GM12875 (cell line): ENCODE results near the gene SRGAP2B.
"Not testable (repeated sequence)": the region's sequence is repeated elsewhere in the genome, so short reads cannot be mapped to it uniquely, and the experiment has no call there.

Source experiments
- H3K4me3 ChIP-seq: one replicate; pipeline ENCODE4 v1.5.1; 2011; ENCODE audit warnings: low read depth, low read length, control low read depth

Gene SRGAP2B

DNA sequence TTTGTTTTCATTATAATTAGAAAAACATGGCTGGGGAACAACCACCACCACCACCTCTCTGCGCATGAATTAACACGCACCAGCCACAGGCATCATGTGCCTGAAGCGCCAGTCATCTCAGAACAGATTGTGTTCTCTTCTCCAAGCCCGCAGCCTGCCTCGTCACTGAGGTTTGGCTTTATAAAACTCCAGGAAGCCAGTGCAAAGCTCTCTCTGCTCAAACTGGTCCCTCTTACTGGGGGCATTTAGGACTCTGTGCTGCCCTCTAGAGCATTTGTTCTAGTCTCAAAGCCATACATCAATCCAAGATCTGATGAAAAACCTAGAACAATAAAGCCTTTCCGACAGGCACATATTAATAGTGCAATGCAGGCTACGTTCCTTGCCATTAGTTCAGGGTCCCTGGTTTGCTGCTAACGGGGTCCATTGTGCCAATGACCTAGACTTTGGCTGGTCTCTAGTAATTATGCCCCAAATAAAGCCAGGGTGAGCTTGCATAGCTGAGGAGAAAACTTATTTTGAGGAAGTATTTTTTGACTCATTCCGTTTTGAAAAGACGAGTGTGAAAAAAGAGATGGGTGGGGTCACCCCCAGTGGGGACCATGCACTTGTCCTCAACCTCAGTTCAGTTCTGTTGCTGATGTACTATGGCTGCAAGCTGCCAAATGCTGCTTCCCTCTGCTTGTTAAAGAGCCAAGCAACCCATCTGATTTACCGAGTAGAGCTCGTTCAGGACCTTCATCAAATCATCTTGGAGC lies 181.0 kb downstream of the SRGAP2B start:
- not testable (repeated sequence) for H3K4me3 ChIP-seq

DNA sequence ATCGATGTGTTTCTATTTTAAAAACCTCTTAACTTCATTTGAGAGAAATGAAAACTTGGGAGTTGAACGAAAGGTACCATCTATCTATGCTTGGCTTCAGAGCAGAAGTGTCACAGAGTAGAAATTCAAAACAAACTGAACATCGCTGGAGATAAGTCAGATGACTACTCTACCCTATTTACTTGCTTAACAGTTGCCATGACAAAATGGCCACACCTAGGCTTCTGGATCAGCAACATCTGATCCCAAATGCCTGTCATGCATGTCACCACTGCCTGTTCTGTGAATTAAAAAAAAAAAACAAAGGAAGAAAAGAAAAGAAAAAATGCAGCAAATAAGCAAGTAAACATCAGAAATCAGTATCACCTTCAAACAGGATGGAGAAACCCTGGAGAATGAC lies 181.7 kb downstream of the SRGAP2B start:
- H3K4me3 ChIP-seq = not testable (repeated sequence)

DNA sequence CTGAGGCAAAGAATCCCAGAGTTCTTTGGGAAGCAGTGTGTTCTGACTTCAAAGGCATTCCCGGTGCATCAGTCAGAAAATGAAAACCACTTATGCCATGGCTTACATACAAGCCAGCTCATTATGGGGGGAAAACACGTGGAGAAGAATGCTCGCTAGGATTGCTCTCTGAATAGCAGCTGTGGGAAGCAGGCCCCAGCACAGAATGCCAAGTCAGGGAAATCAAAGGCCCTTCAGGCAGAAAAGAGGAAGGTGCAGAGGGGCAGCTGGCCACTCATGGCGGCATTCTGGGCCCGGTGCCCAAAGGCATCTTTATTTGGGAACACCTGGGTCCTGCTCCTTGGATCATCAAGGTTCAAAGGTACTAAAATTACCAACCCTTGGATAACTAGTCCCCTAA lies 184.4 kb downstream of the SRGAP2B start:
- H3K4me3 ChIP-seq = not testable (repeated sequence)

DNA sequence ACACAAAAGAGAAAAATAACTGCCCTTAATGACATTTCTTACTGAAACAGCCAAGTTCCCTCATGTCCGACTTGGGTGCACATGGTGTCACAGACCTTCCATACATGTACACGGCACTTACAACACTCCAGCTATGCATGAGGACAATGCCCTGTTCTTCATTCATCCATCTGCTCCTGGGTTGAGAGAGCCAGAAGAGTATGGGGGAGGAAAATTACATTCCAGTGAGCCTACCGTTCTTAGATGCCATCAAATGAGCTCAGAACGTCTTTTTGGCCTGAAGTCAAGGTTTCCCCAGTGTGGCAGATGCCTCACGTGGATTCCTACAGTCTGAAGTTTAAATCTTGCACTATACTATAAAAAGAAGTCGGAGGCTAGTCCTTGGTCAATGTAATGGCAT lies 194.3 kb downstream of the SRGAP2B start:
- not testable (repeated sequence) for H3K4me3 ChIP-seq

DNA sequence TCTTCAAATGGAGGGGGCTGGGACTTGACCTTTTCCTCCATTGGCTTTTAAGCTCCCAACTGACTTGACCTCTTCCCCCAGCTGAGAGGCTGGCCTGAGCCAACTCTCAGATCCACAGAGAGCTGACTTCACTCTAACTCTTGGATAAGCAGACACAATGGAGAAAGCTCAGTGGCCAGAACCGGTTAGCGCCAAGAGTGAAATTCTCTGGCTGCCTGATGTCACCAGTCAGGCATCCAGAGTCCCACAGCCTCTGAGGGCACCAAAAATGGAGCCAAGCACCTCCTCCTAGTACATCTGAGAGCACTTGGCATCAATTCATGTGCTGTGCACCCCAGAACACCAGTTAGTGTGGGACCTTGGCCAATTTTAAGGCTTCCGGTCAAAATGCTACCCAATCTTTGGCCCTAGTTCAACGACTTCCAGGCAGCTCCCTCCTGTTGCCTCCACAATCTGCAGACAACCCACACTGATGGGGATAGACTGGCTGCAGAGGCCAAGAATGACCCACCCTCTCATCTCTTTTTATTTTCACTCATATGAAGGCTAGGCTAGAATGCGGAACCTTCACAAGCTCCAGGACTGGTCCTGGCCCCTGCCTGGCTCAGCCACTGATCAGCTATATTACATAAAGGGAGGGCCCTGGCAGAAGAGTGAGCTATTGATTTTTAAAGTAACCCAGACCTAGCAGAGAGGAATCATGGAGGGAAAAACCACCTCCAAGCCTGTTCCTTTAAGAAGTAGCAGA lies 200.5 kb downstream of the SRGAP2B start:
- H3K4me3 ChIP-seq = not testable (repeated sequence)

DNA sequence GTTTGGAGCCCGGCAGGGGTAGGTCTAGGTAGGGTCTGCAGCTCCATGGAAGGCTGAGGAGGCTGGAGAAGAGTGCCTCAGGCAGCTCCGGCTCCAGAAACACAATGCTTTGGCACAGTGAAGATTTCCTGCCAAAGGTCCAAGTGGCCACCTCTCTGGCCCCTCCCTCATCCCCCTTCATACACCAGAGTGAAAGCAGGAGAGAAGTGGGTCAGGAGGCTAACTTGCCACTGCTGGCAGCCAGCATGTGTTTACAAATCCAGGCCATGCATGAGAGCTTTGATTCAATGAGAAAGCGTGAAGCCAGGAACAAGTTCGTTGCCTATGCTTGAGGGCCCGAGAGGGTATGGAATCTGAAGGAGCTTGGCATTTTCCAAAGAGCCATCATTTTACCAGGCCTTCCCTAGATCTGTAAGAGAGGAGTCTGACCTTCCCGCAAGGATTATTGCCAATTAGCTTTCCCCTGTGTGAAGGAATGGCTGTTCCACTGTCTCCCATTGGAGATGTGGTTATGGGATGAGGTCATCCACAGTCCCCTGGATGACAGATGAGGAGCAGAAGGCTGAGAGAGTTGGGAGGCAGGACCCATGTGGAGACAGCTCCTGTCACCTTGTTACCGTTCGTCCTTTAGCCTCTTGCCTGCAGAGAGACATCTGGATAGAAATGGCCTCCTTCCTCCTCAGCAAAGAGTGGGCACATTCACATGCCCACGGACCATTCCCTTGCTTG lies 201.3 kb downstream of the SRGAP2B start:
- not testable (repeated sequence) for H3K4me3 ChIP-seq

DNA sequence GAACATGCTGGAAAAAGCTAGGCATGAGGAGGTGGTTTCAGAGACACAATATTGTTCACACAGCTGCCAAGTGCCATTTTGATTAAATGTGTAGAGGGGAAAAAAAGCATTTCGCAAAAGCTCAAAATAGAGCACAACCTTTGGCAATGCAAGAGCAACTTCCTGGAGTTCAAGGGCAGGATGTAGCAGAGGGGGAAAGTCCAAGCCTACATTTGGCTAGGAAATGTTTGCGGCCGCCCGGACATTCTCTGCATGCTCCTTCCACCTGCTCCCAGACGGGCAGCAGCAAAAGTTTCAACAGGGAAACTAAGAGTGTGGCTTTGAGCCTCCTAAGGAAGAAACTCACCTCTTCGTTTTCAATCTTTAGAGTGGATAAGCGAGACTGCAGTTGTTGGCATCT lies 202.1 kb downstream of the SRGAP2B start:
- H3K4me3 ChIP-seq = not testable (repeated sequence)

DNA sequence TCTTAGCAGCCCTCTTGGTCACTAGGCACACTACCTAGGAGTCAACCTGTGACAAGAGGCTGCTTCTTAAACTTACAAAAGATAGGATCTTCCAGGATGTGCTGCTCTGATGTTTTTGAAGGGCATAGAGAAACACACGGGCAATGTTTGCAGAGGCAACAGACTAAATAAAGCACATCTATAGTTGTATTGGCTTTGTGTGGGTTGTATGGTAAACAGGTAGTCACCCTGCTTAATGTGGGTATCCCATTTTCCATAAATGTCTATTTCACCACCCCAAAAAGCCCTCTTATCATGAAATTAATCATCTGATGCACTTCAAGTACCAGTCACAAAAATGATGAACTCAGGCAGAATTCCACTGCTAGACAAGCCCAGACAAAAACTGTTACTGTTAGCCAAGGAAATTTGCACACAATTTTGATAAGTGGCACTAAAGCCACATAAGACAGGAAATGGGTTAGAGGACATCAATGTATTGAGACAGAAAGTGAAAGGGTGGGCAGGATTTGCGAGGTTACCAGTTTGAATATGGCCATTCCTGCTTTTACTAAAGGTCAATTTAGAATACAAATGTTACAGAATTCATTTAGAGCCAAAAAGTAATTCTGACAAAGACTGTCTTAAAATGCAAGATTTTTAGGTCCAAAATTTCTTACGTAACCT lies 205.5 kb downstream of the SRGAP2B start:
- H3K4me3 ChIP-seq = not testable (repeated sequence)

DNA sequence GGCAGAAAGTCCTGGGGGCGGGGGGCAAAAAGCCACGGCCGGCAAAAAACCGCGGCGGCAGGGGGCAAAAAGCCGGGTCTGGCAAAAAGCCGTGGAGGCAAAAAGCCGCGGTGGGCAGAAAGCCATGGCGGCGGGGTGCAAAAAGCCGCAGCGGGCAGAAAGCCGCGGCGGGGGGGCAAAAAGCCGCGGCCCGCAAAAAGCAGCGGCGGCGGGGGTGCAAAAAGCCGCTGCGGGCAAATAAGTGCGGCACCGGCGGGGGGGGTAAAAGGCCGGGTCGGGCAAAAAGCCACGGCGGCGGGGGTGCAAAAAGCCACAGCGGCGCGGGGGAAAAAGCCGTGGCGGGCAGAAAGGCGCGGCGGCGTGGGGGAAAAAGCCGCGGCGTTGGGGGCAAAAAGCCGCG lies 212.1 kb downstream of the SRGAP2B start:
- not testable (repeated sequence) for H3K4me3 ChIP-seq

DNA sequence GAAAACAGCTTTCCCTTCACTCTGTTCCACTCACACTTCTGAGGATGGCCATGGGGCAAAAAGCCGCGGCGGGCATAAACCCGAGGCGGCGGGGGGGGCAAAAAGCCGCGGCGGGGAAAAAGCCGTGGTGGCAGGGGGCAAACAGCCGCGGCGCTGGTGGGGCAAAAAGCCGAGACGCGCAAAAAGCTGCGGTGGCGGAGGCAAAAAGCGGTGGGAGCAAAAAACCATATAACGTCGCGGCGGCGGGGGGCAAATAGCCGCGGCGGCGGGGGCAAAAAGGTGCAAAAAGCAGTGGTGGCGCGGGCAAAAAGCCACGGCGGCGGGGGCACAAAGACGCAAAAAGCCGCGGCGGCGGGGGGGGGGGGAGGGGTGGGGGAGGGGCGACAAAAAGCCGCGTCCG lies 212.8 kb downstream of the SRGAP2B start:
- not testable (repeated sequence) for H3K4me3 ChIP-seq

DNA sequence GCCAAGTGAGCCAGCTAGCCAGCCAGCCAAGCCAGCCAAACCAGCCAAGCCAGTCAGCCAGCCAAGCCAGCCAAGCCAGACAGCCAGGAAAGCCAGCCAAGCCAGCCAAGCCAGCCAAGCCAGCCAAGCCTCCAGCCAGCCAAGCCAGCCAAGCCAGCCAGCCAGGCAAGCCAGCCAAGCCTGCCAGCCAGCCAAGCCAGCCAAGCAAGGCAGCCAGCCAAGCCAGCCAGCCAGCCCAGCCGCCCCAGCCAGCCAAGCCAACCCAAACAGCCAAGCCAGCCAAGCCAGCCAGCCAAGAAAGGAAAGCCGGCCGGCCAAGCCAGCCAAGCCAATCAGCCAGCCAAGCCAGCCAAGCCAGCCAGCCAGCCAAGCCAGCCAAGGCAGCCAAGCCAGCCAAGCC lies 236.5 kb downstream of the SRGAP2B start:
- H3K4me3 ChIP-seq = not testable (repeated sequence)
